HG02798 (cell line): Measurements from ENCODE around the gene LENG1.
A peak's percentile ranks its signal among the peaks of the same experiment; 100 is the strongest.
"Not testable (repeated sequence)": the region's sequence is repeated elsewhere in the genome, so short reads cannot be mapped to it uniquely, and the experiment has no call there.

Experiments used
- ATAC-seq: cut with Tn5 transposase; IDR thresholded peaks from one replicate; pipeline ENCODE4 v1.9.1; 2021; ENCODE audit warnings: mild to moderate bottlenecking; ENCODE audit not compliant: unreplicated experiment, poor library complexity

The LENG1 gene

GRCh38 chr19:54189735-54190502, 30.4 kb upstream of the LENG1 start:
- ATAC-seq, result peak; percentile 54

GRCh38 chr19:54189145-54189734, 29.7 kb upstream of the LENG1 start, which contains the start of gene MBOAT7:
MBOAT7 (minus strand) TSS chr19:54189580; CDS start chr19:54188508, 1,072 bp downstream.
- ATAC-seq, result peak; percentile 15

- no peak for ATAC-seq
These were observed 28.8 kb upstream of the LENG1 start for GRCh38 chr19:54188215-54188871.

GRCh38 chr19:54186934-54187381, 27.4 kb upstream of the LENG1 start:
- ATAC-seq, result no peak

GRCh38 chr19:54186351-54186750, 26.8 kb upstream of the LENG1 start:
- no peak for ATAC-seq

- ATAC-seq, result no peak
These were observed 23.9 kb upstream of the LENG1 start for GRCh38 chr19:54183431-54183830.

- ATAC-seq, result not testable (repeated sequence)
These were observed 22.4 kb upstream of the LENG1 start for GRCh38 chr19:54181894-54182293.

- no peak for ATAC-seq
These were observed 21.2 kb upstream of the LENG1 start for GRCh38 chr19:54180691-54181091.

- ATAC-seq, result no peak
These were observed 20.5 kb upstream of the LENG1 start for GRCh38 chr19:54179921-54180461.

- no peak for ATAC-seq
These were observed 19.8 kb upstream of the LENG1 start for GRCh38 chr19:54179262-54179852.

GRCh38 chr19:54178581-54179261, 19.2 kb upstream of the LENG1 start:
- ATAC-seq, result no peak

- no peak for ATAC-seq
These were observed 14.7 kb upstream of the LENG1 start for GRCh38 chr19:54173951-54174834.

- ATAC-seq, result no peak
These were observed 13.8 kb upstream of the LENG1 start for GRCh38 chr19:54173359-54173699.

- no peak for ATAC-seq
These were observed 13.2 kb upstream of the LENG1 start, which contains the start of gene TMC4 for GRCh38 chr19:54172471-54173358. TMC4 (minus strand) TSS chr19:54173160; CDS start chr19:54173117, 43 bp downstream.

- not testable (repeated sequence) for ATAC-seq
These were observed 12.4 kb upstream of the LENG1 start for GRCh38 chr19:54171736-54172431.

- no peak for ATAC-seq
These were observed 9.7 kb upstream of the LENG1 start for GRCh38 chr19:54169149-54169740.
